GM19035 (cell line): ENCODE results near the gene SPP1.

Experiments used
- ATAC-seq: cut with Tn5 transposase; IDR thresholded peaks from one replicate; pipeline ENCODE4 v1.9.1; 2021; ENCODE audit not compliant: unreplicated experiment

The SPP1 gene

DNA sequence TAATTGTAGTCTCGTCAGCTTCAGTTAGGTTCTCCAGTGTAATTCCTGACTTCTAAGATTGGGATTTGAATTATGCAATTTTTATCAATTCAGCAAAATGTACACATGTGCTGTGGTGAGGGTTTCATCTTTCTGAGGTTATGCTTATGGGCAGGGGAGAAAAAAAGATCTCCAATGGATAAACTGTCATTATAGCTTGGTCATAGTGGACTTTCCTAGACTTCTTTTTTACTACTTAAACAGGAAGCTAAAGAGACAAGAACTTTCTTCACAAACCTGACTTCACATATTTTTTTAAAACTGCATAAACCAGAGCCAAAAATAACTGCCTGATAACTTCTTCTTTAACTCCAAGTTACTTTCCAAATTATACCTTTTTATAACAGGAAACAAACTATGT lies 21.7 kb upstream of the SPP1 start:
- no peak for ATAC-seq

DNA sequence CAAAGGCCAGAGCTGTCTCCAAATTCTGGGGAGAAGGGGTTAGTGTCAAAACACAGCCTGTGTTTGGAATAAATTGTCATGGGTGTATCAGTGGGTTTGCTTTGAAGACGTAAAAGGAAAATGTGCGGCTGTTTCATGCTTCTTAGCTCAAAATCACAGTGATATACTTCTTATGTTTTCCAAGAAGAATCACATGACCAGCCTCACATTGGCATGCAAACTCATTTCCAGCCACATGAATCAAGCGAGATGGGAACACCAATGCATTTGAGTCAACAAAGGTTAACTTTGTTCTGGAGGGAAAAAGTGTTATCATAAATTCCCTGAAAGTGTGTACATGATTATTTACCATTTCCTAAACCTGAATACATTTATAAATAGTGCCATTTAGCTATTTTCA lies 19.0 kb upstream of the SPP1 start:
- no peak for ATAC-seq

DNA sequence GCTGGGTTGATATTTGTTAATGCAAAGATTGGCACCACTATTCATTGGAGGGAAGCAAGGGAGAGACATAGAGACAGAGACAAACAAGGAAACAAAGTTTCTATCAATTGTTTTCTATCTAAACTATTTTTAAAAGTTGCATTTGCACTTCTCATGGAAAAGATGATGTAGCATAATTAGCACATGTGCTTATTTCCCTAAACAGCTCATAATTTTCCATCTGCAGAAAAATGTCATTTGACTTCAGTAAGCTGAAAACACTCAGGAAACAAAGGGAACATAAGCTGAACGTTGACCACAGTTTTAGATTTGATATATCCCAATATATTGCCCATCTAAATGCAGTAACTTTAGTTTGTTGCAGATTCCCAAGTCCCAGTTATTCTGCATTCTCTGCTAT lies 18.5 kb upstream of the SPP1 start:
- no peak for ATAC-seq

GRCh38 chr4:87961993-87962392 lies 13.5 kb upstream of the SPP1 start:
- no peak for ATAC-seq

GRCh38 chr4:87962398-87963146 lies 12.9 kb upstream of the SPP1 start:
- ATAC-seq, result no peak

- ATAC-seq, result no peak
Measured at GRCh38 chr4:87965501-87965975, 10.0 kb upstream of the SPP1 start.

GRCh38 chr4:87966095-87966496 lies 9.4 kb upstream of the SPP1 start:
- no peak for ATAC-seq

- ATAC-seq, result no peak
Measured at GRCh38 chr4:87967193-87967592, 8.3 kb upstream of the SPP1 start.

- ATAC-seq, result no peak
Measured at GRCh38 chr4:87970121-87970520, 5.4 kb upstream of the SPP1 start.

DNA sequence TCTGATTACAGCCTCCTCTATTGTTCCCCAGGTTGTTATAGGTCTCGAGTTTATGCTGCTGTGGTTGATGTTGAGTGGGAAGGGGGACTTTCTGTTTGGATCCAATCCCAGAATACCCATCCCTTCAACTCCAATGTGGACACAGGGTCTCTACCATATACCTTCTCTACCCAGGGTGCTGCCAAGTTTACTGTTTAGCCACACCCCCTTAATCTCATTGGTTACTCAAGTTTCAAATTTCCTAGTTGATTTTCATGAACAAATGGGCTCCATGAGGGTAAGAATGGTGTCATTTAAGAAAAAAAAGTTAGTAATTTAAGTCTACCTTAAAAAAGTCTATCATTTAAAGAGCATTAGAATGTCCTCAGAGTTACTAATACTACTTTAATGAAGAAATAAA lies 3.6 kb upstream of the SPP1 start:
- no peak for ATAC-seq

GRCh38 chr4:87973283-87974169 lies 2.0 kb upstream of the SPP1 start:
- ATAC-seq, result peak; percentile 75

DNA sequence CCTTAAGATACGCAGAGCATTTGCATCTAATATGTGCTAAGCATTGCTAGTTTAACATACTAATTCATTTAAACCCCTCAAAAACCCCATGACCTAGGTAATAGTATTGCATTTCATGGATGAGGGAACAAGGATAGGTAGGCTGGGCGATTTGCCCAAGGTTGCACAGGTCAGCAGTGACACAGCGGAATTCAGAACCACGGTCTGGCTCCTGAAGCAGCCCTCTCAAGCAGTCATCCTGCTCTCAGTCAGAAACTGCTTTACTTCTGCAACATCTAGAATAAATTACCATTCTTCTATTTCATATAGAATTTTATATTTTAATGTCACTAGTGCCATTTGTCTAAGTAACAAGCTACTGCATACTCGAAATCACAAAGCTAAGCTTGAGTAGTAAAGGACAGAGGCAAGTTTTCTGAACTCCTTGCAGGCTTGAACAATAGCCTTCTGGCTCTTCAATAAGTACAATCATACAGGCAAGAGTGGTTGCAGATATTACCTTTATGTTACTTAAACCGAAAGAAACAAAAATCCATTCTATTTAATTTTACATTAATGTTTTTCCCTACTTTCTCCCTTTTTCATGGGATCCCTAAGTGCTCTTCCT lies 555 bp upstream of the SPP1 start:
- ATAC-seq, result no peak

DNA sequence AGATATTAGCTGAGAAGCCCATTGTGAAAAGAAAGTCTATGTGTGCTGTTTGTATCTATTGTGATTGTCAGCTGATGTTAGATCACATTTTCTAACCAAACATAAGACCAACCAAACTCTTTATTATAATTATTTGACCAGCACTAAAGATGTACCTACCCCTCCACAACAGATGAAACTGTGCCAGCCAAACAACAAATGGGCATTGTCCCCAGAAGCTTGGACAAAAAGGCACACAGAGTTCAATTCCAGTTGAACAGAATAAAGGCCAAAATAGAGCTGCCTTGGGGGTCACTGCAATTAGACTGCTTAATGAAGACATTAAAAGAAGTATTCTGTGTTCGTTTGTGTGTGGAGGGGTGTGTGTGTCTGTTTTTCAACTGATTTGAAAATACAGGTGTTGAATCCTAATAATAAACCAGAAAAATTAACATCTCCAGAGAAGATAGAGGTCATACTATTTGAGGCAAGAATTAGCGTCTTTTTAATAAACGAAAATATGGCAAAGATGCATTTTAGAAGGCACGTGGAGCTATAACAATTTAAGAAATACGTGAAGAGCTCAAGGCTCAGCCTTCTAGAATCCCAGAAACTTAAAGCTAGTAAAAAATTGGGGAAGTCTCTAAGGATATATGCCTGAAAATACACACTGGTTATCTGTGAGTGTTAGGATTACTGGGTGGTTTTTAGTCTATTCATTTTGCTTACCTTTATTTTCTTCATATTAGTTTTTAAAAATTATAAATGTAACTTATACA lies 2.2 kb downstream of the SPP1 start:
- no peak for ATAC-seq

DNA sequence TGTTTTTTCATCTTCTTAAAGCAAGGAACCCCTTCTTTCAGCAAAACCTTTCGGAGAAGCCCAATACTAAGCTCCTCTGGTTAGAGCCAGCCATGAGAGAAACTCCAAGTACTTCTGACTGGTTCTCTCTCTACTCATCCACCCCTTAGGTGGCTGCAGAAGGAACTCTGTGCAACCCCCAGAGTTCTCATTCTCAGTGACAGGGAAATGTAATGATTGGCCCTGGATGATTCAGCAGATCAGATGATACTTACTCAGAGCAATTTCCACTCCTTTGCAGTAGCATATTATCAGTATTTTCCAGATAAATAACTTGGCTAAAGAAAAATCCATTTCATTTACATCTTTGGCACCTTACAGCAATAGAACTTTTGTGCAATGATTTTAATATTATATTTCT lies 3.2 kb downstream of the SPP1 start:
- no peak for ATAC-seq

GRCh38 chr4:87979810-87980209 lies 4.3 kb downstream of the SPP1 start:
- ATAC-seq, result no peak

- ATAC-seq, result no peak
Measured at GRCh38 chr4:87981486-87981885, 6.0 kb downstream of the SPP1 start.

DNA sequence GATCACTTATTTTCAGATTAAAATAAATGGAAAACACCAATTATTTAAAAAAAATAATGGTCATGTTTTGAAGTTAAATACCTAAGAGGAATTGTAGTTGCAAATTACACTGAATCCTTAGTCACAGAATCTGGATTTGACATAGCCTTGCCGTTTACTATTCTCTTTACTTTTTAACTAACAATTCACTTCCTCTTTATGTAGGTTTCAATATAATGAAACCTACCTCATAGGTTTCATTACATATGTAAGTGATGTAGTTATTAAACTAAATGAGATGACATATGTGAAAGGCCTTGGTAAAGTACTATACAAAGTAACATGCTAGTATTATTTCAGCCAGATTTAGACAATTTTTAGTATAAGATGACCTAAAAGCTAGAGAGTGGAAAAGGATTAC lies 6.5 kb downstream of the SPP1 start:
- no peak for ATAC-seq

DNA sequence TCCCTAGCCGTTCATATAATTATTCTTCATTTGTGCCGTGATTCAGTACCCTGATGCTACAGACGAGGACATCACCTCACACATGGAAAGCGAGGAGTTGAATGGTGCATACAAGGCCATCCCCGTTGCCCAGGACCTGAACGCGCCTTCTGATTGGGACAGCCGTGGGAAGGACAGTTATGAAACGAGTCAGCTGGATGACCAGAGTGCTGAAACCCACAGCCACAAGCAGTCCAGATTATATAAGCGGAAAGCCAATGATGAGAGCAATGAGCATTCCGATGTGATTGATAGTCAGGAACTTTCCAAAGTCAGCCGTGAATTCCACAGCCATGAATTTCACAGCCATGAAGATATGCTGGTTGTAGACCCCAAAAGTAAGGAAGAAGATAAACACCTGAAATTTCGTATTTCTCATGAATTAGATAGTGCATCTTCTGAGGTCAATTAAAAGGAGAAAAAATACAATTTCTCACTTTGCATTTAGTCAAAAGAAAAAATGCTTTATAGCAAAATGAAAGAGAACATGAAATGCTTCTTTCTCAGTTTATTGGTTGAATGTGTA lies 7.0 kb downstream of the SPP1 start:
- ATAC-seq, result no peak

- ATAC-seq, result no peak
Measured at GRCh38 chr4:87983996-87984395, 8.5 kb downstream of the SPP1 start.

DNA sequence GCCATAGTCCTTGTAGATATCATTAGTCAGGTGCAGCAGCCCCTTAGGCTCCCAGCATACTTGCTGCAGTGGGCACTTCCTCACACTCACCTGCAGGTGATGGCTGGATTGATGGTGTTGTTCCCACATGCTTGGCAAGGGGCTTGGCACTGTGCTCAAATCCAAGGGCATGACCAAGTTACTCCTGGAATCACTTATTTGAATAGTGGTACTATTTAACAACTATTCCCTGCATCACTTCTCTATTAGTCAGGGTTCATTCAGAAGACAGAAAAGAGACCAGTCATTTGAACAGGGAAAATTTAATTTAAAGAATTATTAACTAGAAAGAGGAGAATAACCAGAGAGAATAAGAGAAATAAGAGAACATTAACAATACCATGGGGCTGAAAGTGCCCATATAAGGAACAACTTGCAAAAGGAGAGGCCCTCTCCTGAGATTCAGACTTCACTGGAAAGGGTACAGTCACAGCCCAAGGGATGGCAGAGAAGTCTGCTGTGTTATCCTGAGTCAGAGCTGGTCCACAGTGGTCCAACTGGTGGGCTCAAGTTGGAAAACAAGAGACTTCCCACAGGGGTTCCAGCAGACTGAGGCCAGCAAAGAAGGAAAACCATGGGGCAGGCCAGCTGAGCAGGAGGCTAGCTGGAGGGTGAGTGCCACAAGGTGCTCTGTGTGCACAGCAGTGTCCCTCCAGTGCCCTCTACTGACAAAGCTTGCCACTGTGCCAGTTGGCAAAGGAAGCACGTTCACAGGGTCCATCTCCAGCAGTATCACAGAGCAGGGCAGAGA lies 9.8 kb downstream of the SPP1 start:
- peak; percentile 74 for ATAC-seq
